Pancreas (tissue), 10 donors: ENCODE results near the gene KRTAP10-8. TPM values are rescaled to one million over a fixed set of nuclear protein-coding genes. Genes with fewer than 3 reads are reported as not detected.
"Not testable (repeated sequence)": the region's sequence is repeated elsewhere in the genome, so short reads cannot be mapped to it uniquely, and the experiment has no call there.

Experiments used
- ATAC-seq, 4 donors: fragments of 200-7000 bp; cut with Tn5 transposase; one replicate each; pipeline versions ENCODE4 v1.8.0 to v1.9.1; 2020; ENCODE audit warnings: mild to moderate bottlenecking in 4 of 4, moderate library complexity in 4 of 4
- DNase-seq, 6 donors: peaks; one replicate each; pipeline ENCODE4 v3.0.0-alpha.2; 2020
- FAIRE-seq: peaks from 2 replicates; lab custom pipeline; 2012; peaks lifted over from hg19 to GRCh38; lab: Jason Lieb, UNC
- H3K27ac ChIP-seq, 4 donors: fragments of 200-600 bp; sonication (generic); 1 replicate in 3 of 4; 2 replicates in 1 of 4; pipeline versions ENCODE4 v1.5.0 to v1.8.0; 2020
- H3K27me3 ChIP-seq, 4 donors: fragments of 200-600 bp; one replicate each; pipeline ENCODE4 v1.8.0; 2021
- H3K36me3 ChIP-seq, 3 donors: fragments of 200-600 bp; sonication (generic) in 1 of 3; one replicate each; pipeline versions ENCODE4 v1.5.0 to v1.8.0; 2020 to 2021
- H3K4me1 ChIP-seq, 3 donors: fragments of 200-600 bp; one replicate each; pipeline ENCODE4 v1.8.0; 2021
- H3K4me3 ChIP-seq, 4 donors: fragments of 200-600 bp; sonication (generic) in 2 of 4; one replicate each; pipeline versions ENCODE4 v1.5.0 to v1.8.0; 2020 to 2021
- H3K9me3 ChIP-seq, 4 donors: fragments of 200-600 bp; one replicate each; pipeline ENCODE4 v1.8.0; 2021
- WGBS, 2 donors: extraction: QIAGEN DNeasy Blood & Tissue Kit; methylation state at CpG; one replicate each; pipeline ENCODE4 v1.1.7; 2013; 5-methylcytosine and 5-hydroxymethylcytosine counted together
- intact Hi-C, 3 donors: fragments of 100-400 bp; cut with DNase I; formaldehyde crosslinking; loops; one replicate each; pipeline versions ENCODE4 v1.11.1 to v1.14.2; 2022
- polyA plus RNA-seq, 2 donors: library from polyadenylated mRNA; stranded (reverse); fragments of 200-250 nt; gene quantifications; one replicate each; pipeline ENCODE4 v1.2.3, GENCODE V29; 2013
- total RNA-seq, 6 donors: library from RNA; stranded (reverse); fragmentation: NEBNext Ultra II Directional in 4 of 6; extraction: Animal tissue kit (Norgen Biotek cat#: 25700) in 4 of 6; gene quantifications; one replicate each; pipeline versions ENCODE4 v1.2.1 to v1.2.4, GENCODE V29; 2021 to 2023
- TF ChIP-seq, protein P1 (sequence below), 4 donors: fragments of 200-600 bp; sonication (generic) in 3 of 4; IDR thresholded peaks; one replicate each; pipeline versions ENCODE4 v1.5.0 to v1.8.0; 2021; ENCODE audit warnings: antibody characterized with exemption in 4 of 4
- donor health status: healthy with polysubstance abuse.
- donor health status: DM: no; HTN: no; CAD: no; lungs with moderate emphysema.
- donor health status: DM: no; HTN: no; CAD: no.
- donor health status: control.
- donor health status: control.
- donor health status: Bipolar disorder and iron deficiency.
- donor health status: DM: yes; HTN: yes; CAD: no.
- donor health status: DM: no; HTN: no; CAD: no.
- donor health status: DM: no; HTN: no; CAD: no.
- donor health status: DM: yes; HTN: yes; CAD: no.

Gene KRTAP10-8
- total and polyA plus RNA-seq, 8 donors = not detected

DNA sequence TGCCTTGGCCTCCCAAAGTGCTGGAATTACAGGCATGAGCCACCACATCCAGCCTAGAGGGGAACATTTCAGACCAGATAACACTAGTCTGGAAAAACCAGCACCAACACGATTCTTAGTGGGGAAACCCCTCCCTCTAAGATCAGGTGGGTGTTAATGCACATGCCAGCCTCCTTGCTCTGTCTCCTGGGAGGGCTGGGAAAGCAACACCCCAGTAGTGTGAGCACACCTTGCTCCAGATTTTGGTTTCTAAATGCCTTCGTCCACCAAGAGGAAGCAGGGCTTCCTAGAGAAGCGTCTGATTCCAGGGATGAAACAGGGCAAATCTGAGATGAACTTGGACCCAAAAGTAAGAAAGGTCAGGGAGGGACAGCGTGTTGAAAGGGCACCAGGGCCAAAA, 40.6 kb upstream of the KRTAP10-8 start:
- intact Hi-C loops = no loop called here
- Histone ChIP-seq H3K27me3 (no peaks in the 10 kb centered on the region), H3K4me1 (no peaks in the 10 kb centered on the region), H3K9me3 (no peaks in the 10 kb centered on the region), H3K27ac (no peak overlapping the region), H3K4me3 (no peak overlapping the region), H3K36me3 (no peaks in the 10 kb centered on the region)
- ATAC-seq = no peak
- no peak for DNase-seq
- no peak for FAIRE-seq
- 46 to 71% methylated on average over 4 of the region's 4 CpGs for WGBS, 2 donors
- TF ChIP-seq, protein P1, sequence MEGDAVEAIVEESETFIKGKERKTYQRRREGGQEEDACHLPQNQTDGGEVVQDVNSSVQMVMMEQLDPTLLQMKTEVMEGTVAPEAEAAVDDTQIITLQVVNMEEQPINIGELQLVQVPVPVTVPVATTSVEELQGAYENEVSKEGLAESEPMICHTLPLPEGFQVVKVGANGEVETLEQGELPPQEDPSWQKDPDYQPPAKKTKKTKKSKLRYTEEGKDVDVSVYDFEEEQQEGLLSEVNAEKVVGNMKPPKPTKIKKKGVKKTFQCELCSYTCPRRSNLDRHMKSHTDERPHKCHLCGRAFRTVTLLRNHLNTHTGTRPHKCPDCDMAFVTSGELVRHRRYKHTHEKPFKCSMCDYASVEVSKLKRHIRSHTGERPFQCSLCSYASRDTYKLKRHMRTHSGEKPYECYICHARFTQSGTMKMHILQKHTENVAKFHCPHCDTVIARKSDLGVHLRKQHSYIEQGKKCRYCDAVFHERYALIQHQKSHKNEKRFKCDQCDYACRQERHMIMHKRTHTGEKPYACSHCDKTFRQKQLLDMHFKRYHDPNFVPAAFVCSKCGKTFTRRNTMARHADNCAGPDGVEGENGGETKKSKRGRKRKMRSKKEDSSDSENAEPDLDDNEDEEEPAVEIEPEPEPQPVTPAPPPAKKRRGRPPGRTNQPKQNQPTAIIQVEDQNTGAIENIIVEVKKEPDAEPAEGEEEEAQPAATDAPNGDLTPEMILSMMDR (IDR thresholded peaks at IDR 0.05) = no peak

DNA sequence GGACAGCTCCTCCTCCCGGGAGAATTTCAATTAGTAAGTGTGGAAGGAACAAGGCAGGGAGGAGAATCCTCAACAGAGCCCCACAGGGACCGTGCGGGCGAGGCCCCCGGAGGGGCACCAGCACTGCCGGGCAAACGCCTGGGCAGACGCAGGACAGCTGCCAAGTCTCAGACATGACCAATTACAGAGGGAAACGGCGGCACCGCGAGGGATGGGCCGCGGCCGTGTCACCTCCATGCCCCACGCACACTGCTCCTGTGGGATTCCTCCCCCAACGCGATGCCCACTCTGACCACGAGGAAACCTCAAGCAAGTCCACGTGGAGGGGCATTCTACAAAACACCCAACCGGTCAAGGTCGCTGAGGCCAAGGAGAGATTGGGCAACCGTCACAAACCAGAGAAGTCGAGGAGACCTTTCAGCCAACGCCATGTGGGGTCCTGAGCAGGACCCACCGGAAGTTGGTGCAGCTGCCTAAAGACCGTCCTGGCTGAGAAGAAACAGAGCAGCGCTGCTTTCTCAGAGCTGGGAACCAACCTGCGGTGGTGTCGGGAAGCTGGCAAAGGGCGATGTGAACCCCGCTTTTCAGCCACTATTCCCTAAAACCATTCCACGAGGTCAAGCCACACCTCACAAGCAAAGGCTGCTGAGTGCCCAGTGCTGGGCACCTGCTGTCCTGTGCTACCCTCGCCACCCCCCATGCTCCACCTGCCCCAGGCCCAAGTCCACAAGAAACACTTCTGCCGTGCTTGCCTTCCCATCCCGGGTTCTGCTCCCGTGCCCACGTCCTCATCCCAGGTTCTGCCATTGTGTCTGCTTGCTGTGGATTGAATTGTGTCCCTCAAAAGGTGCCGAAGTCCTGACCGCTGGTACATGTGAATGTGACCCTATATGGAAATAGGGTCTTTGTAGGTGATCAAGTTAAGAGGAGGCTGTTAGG, 39.8 kb upstream of the KRTAP10-8 start:
- no peaks in the 10 kb centered on the region for H3K27me3 ChIP-seq
- no peak overlapping the region for H3K4me3 ChIP-seq
- no peak for FAIRE-seq
- TF ChIP-seq, protein P1 (IDR thresholded peaks at IDR 0.05) = no peak
- H3K9me3 ChIP-seq = no peaks in the 10 kb centered on the region
- DNase-seq = no peak
- no peak for ATAC-seq
- WGBS, 2 donors = 84 to 90% methylated on average over 40 of the region's 40 CpGs
- intact Hi-C loops = no loop called here
- no peak overlapping the region for H3K27ac ChIP-seq
- no peaks in the 10 kb centered on the region for H3K36me3 ChIP-seq
- H3K4me1 ChIP-seq = no peaks in the 10 kb centered on the region

DNA sequence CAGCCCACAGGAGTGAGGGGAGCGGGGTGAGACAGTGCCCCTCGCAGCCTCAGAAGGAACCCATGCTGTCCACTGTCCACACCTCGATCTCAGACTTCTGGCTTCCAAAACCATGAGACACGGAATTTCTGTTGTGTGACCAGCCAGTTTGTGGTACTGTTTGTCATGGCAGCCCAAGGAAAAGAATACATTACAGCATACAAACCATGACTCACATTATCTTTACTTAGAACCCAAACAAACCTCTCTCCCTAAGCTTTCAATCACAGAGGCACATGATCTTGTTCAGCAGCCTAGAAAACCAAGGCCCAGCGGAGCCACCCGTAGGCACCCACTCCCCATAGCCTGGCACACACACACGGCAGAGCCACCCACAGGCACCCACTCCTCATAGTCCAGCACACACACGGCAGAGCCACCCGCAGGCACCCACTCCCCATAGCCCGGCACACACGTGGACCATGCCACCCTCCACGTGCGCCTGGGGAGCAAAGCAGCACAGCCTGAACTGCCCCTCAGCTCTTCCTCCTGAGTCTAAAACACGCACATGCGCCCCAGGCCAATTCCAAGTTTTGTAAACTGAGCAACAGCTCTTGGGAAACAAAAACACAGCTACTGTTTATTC, 38.8 kb upstream of the KRTAP10-8 start:
- TF ChIP-seq, protein P1 (IDR thresholded peaks at IDR 0.05) = no peak
- WGBS, 2 donors = 61 to 72% methylated on average over 15 of the region's 15 CpGs
- no peak for ATAC-seq
- DNase-seq = no peak
- no peaks in the 10 kb centered on the region for H3K36me3 ChIP-seq
- H3K27ac ChIP-seq = no peak overlapping the region
- H3K9me3 ChIP-seq = no peaks in the 10 kb centered on the region
- no peak for FAIRE-seq
- H3K27me3 ChIP-seq = no peaks in the 10 kb centered on the region
- no peak overlapping the region for H3K4me3 ChIP-seq
- intact Hi-C loops = no loop called here
- no peaks in the 10 kb centered on the region for H3K4me1 ChIP-seq

DNA sequence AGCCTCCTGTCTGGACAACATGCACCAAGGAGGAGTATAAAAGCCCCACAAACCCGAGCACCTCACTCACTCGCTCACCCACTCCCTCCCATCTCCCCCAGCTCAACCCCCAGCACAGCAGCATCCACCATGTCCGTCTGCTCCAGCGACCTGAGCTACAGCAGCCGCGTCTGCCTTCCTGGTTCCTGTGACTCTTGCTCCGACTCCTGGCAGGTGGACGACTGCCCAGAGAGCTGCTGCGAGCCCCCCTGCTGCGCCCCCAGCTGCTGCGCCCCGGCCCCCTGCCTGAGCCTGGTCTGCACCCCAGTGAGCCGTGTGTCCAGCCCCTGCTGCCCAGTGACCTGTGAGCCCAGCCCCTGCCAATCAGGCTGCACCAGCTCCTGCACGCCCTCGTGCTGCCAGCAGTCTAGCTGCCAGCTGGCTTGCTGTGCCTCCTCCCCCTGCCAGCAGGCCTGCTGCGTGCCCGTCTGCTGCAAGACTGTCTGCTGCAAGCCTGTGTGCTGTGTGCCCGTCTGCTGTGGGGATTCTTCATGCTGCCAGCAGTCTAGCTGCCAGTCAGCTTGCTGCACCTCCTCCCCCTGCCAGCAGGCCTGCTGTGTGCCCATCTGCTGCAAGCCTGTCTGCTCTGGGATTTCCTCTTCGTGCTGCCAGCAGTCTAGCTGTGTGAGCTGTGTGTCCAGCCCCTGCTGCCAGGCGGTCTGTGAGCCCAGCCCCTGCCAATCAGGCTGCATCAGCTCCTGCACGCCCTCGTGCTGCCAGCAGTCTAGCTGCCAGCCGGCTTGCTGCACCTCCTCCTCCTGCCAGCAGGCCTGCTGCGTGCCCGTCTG, 38.0 kb upstream of the KRTAP10-8 start, which contains the start of gene KRTAP10-4:
TSS of gene KRTAP10-4 (plus strand) at position 100 of the 827 bp plus-strand sequence. CDS start at position 130, 30 bp downstream.
- not testable (repeated sequence) for FAIRE-seq

More for the DNA sequence above, 38.0 kb upstream of the KRTAP10-8 start, which contains the start of gene KRTAP10-4:
- H3K36me3 ChIP-seq, ATAC-seq, intact Hi-C loops, DNase-seq, H3K4me3 ChIP-seq, H3K4me1 ChIP-seq, H3K27ac ChIP-seq, H3K27me3 ChIP-seq, H3K9me3 ChIP-seq: not testable (repeated sequence)
- 42 to 55% methylated on average over 17 to 22 of the region's 25 CpGs for WGBS, 2 donors
